Endothelial cell of umbilical vein (primary cell): ENCODE data around the gene C6orf141. TPM values are rescaled to one million over a fixed set of nuclear protein-coding genes. Genes with fewer than 3 reads are reported as not detected.

ENCODE experiments used
- BruUV-seq: library from RNA; stranded (reverse); fragments of 400-500 nt; replicated peaks from 2 replicates; lab custom pipeline; 2021; lab: Mats Ljungman, UMichigan
- CTCF ChIA-PET: fragments of 300-600, 350-600 bp; sonication (Branson Sonifier 250); formaldehyde crosslinking; loops from one replicate; lab custom pipeline; 2021; ENCODE audit warnings: antibody characterized with exemption, inconsistent platforms; lab: Charles Lee
- POLR2A ChIA-PET: fragments of 300-600, 350-600 bp; sonication (Branson Sonifier 250); formaldehyde crosslinking; loops from one replicate; lab custom pipeline; 2021; ENCODE audit warnings: antibody characterized with exemption, inconsistent platforms; lab: Charles Lee
- DNase-seq: peaks from one replicate; pipeline ENCODE4 v3.0.0-alpha.2; 2011; ENCODE audit warnings: low read depth, low spot score
- FAIRE-seq: peaks from 2 replicates; lab custom pipeline; 2011; peaks lifted over from hg19 to GRCh38; lab: Jason Lieb, UNC
- H2AFZ ChIP-seq: 2 replicates; pipeline ENCODE4 v1.6.0; 2012; ENCODE audit warnings: low read depth, low read length, control low read depth, inconsistent platforms
- H3K27ac ChIP-seq: 2 replicates; pipeline ENCODE4 v1.5.1; 2011; ENCODE audit warnings: low read depth, mild to moderate bottlenecking, control low read depth, low read length, moderate library complexity; ENCODE audit not compliant: insufficient read depth
- H3K27me3 ChIP-seq, 2 experiments: 2 replicates each; pipeline versions ENCODE4 v1.6.0 to v1.6.1; 2011; ENCODE audit warnings: low read length in 2 of 2, mixed read lengths in 1 of 2; ENCODE audit not compliant: control insufficient read depth in 2 of 2, insufficient read depth in 2 of 2
- H3K36me3 ChIP-seq, 2 experiments: 2 replicates in 1 of 2; 3 replicates in 1 of 2; pipeline ENCODE4 v1.5.1; 2011; ENCODE audit warnings: low read length in 2 of 2, mild to moderate bottlenecking in 1 of 2, moderate library complexity in 1 of 2; ENCODE audit not compliant: control insufficient read depth in 2 of 2, insufficient read depth in 2 of 2; ENCODE audit errors: extremely low read depth in 1 of 2
- H3K4me1 ChIP-seq: 3 replicates; pipeline ENCODE4 v1.5.1; 2011; ENCODE audit warnings: mild to moderate bottlenecking, low read length; ENCODE audit not compliant: control insufficient read depth, insufficient read depth; ENCODE audit errors: extremely low read depth
- H3K4me2 ChIP-seq: 2 replicates; pipeline ENCODE4 v1.6.1; 2011; ENCODE audit warnings: low read length, control low read depth, mixed read lengths; ENCODE audit not compliant: insufficient read depth
- H3K4me3 ChIP-seq, 3 experiments: fragments of 200-600 bp in 1 of 3; sonication (generic), shearing (Covaris generic) in 1 of 3; replicated peaks in 1 of 3; 2 replicates each; pipeline ENCODE4 v1.5.1; 2011 to 2016; ENCODE audit warnings: control low read depth in 3 of 3, low read length in 3 of 3, mild to moderate bottlenecking in 2 of 3, inconsistent platforms in 1 of 3, low read depth in 1 of 3, moderate library complexity in 1 of 3; ENCODE audit not compliant: insufficient read depth in 1 of 3
- H3K79me2 ChIP-seq: 2 replicates; pipeline ENCODE4 v1.6.0; 2012; ENCODE audit warnings: low read length, inconsistent platforms; ENCODE audit not compliant: control insufficient read depth, insufficient read depth
- H3K9ac ChIP-seq: replicated peaks from 2 replicates; pipeline ENCODE3; 2011; ENCODE audit warnings: low read length, control low read depth; ENCODE audit not compliant: insufficient read depth; ENCODE audit errors: extremely low read depth
- H3K9me1 ChIP-seq: replicated peaks from 3 replicates; pipeline ENCODE4 v1.6.0; 2011; ENCODE audit warnings: mild to moderate bottlenecking, low read length; ENCODE audit not compliant: control insufficient read depth, insufficient read depth; ENCODE audit errors: extremely low read depth
- H3K9me3 ChIP-seq: replicated peaks from 2 replicates; pipeline ENCODE4 v1.5.1; 2012; ENCODE audit warnings: low read length, inconsistent platforms; ENCODE audit not compliant: control insufficient read depth, insufficient read depth
- H4K20me1 ChIP-seq: replicated peaks from 2 replicates; pipeline ENCODE3; 2011; ENCODE audit warnings: mild to moderate bottlenecking, low read length; ENCODE audit not compliant: control insufficient read depth, insufficient read depth; ENCODE audit errors: extremely low read depth
- EZH2 ChIP-seq: IDR thresholded peaks from 2 replicates; pipeline ENCODE4 v1.6.1; 2012; ENCODE audit warnings: borderline replicate concordance, low read depth, mild to moderate bottlenecking, moderate library complexity, low read length, inconsistent platforms; ENCODE audit not compliant: severe bottlenecking
- FOS ChIP-seq: IDR thresholded peaks from 2 replicates; pipeline ENCODE4 v1.6.1; 2011; ENCODE audit warnings: mild to moderate bottlenecking, low read length, moderate library complexity, borderline replicate concordance; ENCODE audit not compliant: insufficient read depth
- GATA2 ChIP-seq: IDR thresholded peaks from 2 replicates; pipeline ENCODE4 v1.7.0; 2011; ENCODE audit warnings: low read depth, mild to moderate bottlenecking, moderate library complexity, mixed read lengths, low read length; ENCODE audit not compliant: insufficient read length, insufficient read depth
- JUN ChIP-seq: IDR thresholded peaks from 2 replicates; pipeline ENCODE4 v1.6.1; 2011; ENCODE audit warnings: borderline replicate concordance, low read depth; ENCODE audit not compliant: insufficient read length, insufficient read depth
- MAX ChIP-seq: IDR thresholded peaks from 2 replicates; pipeline ENCODE4 v1.6.1; 2011; ENCODE audit not compliant: insufficient read depth, insufficient read length
- MYC ChIP-seq: IDR thresholded peaks from one replicate; pipeline ENCODE4 v1.6.1; 2011; ENCODE audit warnings: mild to moderate bottlenecking, low read depth, low read length
- POLR2A ChIP-seq: IDR thresholded peaks from 2 replicates; pipeline ENCODE4 v1.6.1; 2012; ENCODE audit warnings: low read depth, mild to moderate bottlenecking, control low read depth, low read length
- POLR2AphosphoS5 ChIP-seq: IDR thresholded peaks from 2 replicates; pipeline ENCODE4 v1.6.1; 2012; ENCODE audit warnings: low read depth, mild to moderate bottlenecking, control low read depth, low read length, moderate library complexity; ENCODE audit not compliant: insufficient read depth
- dilution Hi-C: fragments of 300-500 bp; cut with MboI; formaldehyde crosslinking; loops from one replicate; pipeline ENCODE4 v1.15.0; 2019; ENCODE audit warnings: low sequenced_read_pairs; ENCODE audit not compliant: extremely low pct_ligation_motif_present
- intact Hi-C: fragments of 100-400 bp; cut with micrococcal nuclease; formaldehyde crosslinking; loops from one replicate; pipeline ENCODE4 v1.10.0; 2022
- polyA plus RNA-seq, 4 experiments: library from polyadenylated mRNA; depleted of rRNA in 3 of 4; stranded (reverse) in 3 of 4; unstranded in 1 of 4; fragments of >200 nt; gene quantifications; 2 replicates each; pipeline versions ENCODE4 v1.2.1 to v1.2.3, GENCODE V29; 2011 to 2012; ENCODE audit warnings: missing spikeins in 1 of 4
- total RNA-seq: library from RNA; stranded (reverse); gene quantifications from 2 replicates; pipeline ENCODE4 v1.2.3, GENCODE V29; 2021
- TF ChIP-seq, protein P1 (sequence below), 2 donors: IDR thresholded peaks; 1 replicate in 1 of 2; 2 replicates in 1 of 2; pipeline ENCODE4 v1.5.1; 2011; ENCODE audit warnings: low read length in 2 of 2, mild to moderate bottlenecking in 2 of 2, moderate library complexity in 2 of 2, control low read depth in 1 of 2, inconsistent platforms in 1 of 2, low read depth in 1 of 2; ENCODE audit not compliant: insufficient read depth in 1 of 2; ENCODE audit errors: extremely low read depth in 1 of 2

C6orf141 gene
- total and polyA plus RNA-seq, 2 donors (not counting 3 experiments of a cell fraction or from before 2014, with no cell fraction given) = 5.7 to 15.5 TPM

- CTCF ChIA-PET = interaction anchor here (1.3 to 7.3 kb wide), 2 partner anchors 14 to 60 kb away, joined by 3 to 56 read pairs; no protein-coding TSS in a partner anchor
- POLR2A ChIA-PET = no interaction called here
Observed at GRCh38 chr6:49546331-49546730, 4.1 kb upstream of the C6orf141 start.

More at GRCh38 chr6:49546331-49546730, 4.1 kb upstream of the C6orf141 start:
- no peak overlapping the region for H2AFZ ChIP-seq
- H3K27me3 ChIP-seq = peaks cover 0 to 3% of the 10 kb centered on the region in 2 experiments
- H3K27ac ChIP-seq = no peak overlapping the region
- intact Hi-C loops (no loop called here), dilution Hi-C loops (no loop called here)
- H3K4me1 ChIP-seq = peaks cover 20% of the 10 kb centered on the region
- no peak overlapping the region for H3K9ac ChIP-seq
- H3K4me2 ChIP-seq = no peak overlapping the region
- no peak overlapping the region for H3K4me3 ChIP-seq
- TF ChIP-seq EZH2 (no peak), FOS (no peak), JUN (no peak), POLR2A (no peak), MYC (no peak), GATA2 (no peak), MAX (no peak), POLR2AphosphoS5 (no peak)
- TF ChIP-seq, protein P1, sequence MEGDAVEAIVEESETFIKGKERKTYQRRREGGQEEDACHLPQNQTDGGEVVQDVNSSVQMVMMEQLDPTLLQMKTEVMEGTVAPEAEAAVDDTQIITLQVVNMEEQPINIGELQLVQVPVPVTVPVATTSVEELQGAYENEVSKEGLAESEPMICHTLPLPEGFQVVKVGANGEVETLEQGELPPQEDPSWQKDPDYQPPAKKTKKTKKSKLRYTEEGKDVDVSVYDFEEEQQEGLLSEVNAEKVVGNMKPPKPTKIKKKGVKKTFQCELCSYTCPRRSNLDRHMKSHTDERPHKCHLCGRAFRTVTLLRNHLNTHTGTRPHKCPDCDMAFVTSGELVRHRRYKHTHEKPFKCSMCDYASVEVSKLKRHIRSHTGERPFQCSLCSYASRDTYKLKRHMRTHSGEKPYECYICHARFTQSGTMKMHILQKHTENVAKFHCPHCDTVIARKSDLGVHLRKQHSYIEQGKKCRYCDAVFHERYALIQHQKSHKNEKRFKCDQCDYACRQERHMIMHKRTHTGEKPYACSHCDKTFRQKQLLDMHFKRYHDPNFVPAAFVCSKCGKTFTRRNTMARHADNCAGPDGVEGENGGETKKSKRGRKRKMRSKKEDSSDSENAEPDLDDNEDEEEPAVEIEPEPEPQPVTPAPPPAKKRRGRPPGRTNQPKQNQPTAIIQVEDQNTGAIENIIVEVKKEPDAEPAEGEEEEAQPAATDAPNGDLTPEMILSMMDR (IDR thresholded peaks at IDR 0.05; ENCODE audit: extremely low read depth in 1 of 2, insufficient read depth in 1 of 2, low read depth in 1 of 2, low read length in 2 of 2) = no peak
- no TSS peak for BruUV-seq
- H3K9me1 ChIP-seq = no peaks in the 10 kb centered on the region
- H3K79me2 ChIP-seq = peaks cover 4% of the 10 kb centered on the region
- no peaks in the 10 kb centered on the region for H3K36me3 ChIP-seq
- no peak for FAIRE-seq
- H4K20me1 ChIP-seq = no peaks in the 10 kb centered on the region
- no peak for DNase-seq
- no peaks in the 10 kb centered on the region for H3K9me3 ChIP-seq
